ENCODE measurements around the gene ATP13A3. TPM values are rescaled to one million over a fixed set of nuclear protein-coding genes. Genes with fewer than 3 reads are reported as not detected.
A peak's percentile ranks its signal among the peaks of the same experiment; 100 is the strongest.

ATP13A3 gene
- total and polyA plus RNA-seq, 2 experiments from 2014 or later = 20.0 to 202 TPM

- Mint-ChIP-seq H3K4me3 (peak within 1 kb of the TSS; percentile 68), H3K9me3 (no peaks in the 10 kb centered on the region), H3K36me3 (ENCODE audit: low read depth) (no peaks in the 10 kb centered on the region), H3K27me3 (ENCODE audit: insufficient read depth, low read depth, poor library complexity) (peaks cover 24% of the 10 kb centered on the region), H3K27ac (peak within 1 kb of the TSS; percentile 66; the same call in 1 of the 2 replicates), H3K4me1 (peaks cover 34% of the 10 kb centered on the region)
- 0 out of 2 replicates have a peak within 1 kb of the TSS, but pooled peaks have one; percentile 7 for H3K4me3 ChIP-seq
- H3K9me2 ChIP-seq (ENCODE audit: insufficient read depth) = no peaks in the 10 kb centered on the region
- H3K27ac ChIP-seq (ENCODE audit: low read depth) = no peak within 1 kb of the TSS
- no peaks in the 10 kb centered on the region for H3F3A ChIP-seq (replicated peaks; ENCODE audit: low read depth)
- no peaks in the 10 kb centered on the region for H3K79me2 ChIP-seq (replicated peaks; ENCODE audit: insufficient read depth)
- H3K27me3 ChIP-seq (ENCODE audit: insufficient read depth) = no peaks in the 10 kb centered on the region
- peak within 1 kb of the TSS; percentile 47; the same call in 1 of the 2 replicates for H2AFZ ChIP-seq
- peak; percentile 81 for ATAC-seq
- H3K4me2 ChIP-seq = 0 out of 2 replicates have a peak within 1 kb of the TSS, but pooled peaks have one; percentile 17
- TF ChIP-seq JUNB (IDR thresholded peaks at IDR 0.05; ENCODE audit: unreplicated experiment) (no peak), CTCF (conservative IDR thresholded peaks at IDR 0.05; ENCODE audit: low read depth in 2 of 2) (peak in 1 of 2 experiments; percentile 38; a peak in 2 of 4 replicates)
- no peaks in the 10 kb centered on the region for H3K36me3 ChIP-seq (ENCODE audit: insufficient read depth)
- no peaks in the 10 kb centered on the region for H4K20me1 ChIP-seq (replicated peaks; ENCODE audit: insufficient read depth)
- DNase-seq (ENCODE audit: low spot score) = peak; percentile 56
- H3K4me1 ChIP-seq (ENCODE audit: insufficient read depth) = peaks cover 15% of the 10 kb centered on the region; the same call in 1 of the 2 replicates
Observed at GRCh38 chr3:194369522-194370279, 117.1 kb downstream of the ATP13A3 start, which contains the start of gene LRRC15. TSS of gene LRRC15 (minus strand) at chr3:194369743. CDS start at chr3:194361043, 8,700 bp downstream.

- ATAC-seq (no peak), DNase-seq (ENCODE audit: low spot score) (no peak)
- peaks cover 29% of the 10 kb centered on the region for H3K4me1 Mint-ChIP-seq
- Histone ChIP-seq H3K36me3 (ENCODE audit: insufficient read depth) (no peaks in the 10 kb centered on the region), H3K4me2 (no peak overlapping the region), H2AFZ (no peak overlapping the region), H3F3A (replicated peaks; ENCODE audit: low read depth) (no peaks in the 10 kb centered on the region), H3K27me3 (ENCODE audit: insufficient read depth) (no peaks in the 10 kb centered on the region), H3K4me1 (ENCODE audit: insufficient read depth) (0 out of 2 replicates have a peak, but pooled peaks cover 15% of the 10 kb centered on the region), H3K27ac (ENCODE audit: low read depth) (no peak overlapping the region), H3K4me3 (no peak overlapping the region), H3K9me2 (ENCODE audit: insufficient read depth) (no peaks in the 10 kb centered on the region), H4K20me1 (replicated peaks; ENCODE audit: insufficient read depth) (no peaks in the 10 kb centered on the region), H3K79me2 (replicated peaks; ENCODE audit: insufficient read depth) (no peaks in the 10 kb centered on the region)
- H3K9me3 Mint-ChIP-seq = no peaks in the 10 kb centered on the region
- no peak overlapping the region for H3K27ac Mint-ChIP-seq
- no peaks in the 10 kb centered on the region for H3K36me3 Mint-ChIP-seq (ENCODE audit: low read depth)
- peaks cover 24% of the 10 kb centered on the region for H3K27me3 Mint-ChIP-seq (ENCODE audit: insufficient read depth, low read depth, poor library complexity)
- no peak overlapping the region for H3K4me3 Mint-ChIP-seq
- no peak for TF ChIP-seq EZH2phosphoT487 (IDR thresholded peaks at IDR 0.05; ENCODE audit: unreplicated experiment)
- TF ChIP-seq NANOG (IDR thresholded peaks at IDR 0.05; ENCODE audit: borderline replicate concordance) = no peak
- TF ChIP-seq, protein P1, sequence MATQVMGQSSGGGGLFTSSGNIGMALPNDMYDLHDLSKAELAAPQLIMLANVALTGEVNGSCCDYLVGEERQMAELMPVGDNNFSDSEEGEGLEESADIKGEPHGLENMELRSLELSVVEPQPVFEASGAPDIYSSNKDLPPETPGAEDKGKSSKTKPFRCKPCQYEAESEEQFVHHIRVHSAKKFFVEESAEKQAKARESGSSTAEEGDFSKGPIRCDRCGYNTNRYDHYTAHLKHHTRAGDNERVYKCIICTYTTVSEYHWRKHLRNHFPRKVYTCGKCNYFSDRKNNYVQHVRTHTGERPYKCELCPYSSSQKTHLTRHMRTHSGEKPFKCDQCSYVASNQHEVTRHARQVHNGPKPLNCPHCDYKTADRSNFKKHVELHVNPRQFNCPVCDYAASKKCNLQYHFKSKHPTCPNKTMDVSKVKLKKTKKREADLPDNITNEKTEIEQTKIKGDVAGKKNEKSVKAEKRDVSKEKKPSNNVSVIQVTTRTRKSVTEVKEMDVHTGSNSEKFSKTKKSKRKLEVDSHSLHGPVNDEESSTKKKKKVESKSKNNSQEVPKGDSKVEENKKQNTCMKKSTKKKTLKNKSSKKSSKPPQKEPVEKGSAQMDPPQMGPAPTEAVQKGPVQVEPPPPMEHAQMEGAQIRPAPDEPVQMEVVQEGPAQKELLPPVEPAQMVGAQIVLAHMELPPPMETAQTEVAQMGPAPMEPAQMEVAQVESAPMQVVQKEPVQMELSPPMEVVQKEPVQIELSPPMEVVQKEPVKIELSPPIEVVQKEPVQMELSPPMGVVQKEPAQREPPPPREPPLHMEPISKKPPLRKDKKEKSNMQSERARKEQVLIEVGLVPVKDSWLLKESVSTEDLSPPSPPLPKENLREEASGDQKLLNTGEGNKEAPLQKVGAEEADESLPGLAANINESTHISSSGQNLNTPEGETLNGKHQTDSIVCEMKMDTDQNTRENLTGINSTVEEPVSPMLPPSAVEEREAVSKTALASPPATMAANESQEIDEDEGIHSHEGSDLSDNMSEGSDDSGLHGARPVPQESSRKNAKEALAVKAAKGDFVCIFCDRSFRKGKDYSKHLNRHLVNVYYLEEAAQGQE (IDR thresholded peaks at IDR 0.05; ENCODE audit: unreplicated experiment) = no peak
- no peak for TF ChIP-seq ZNF114 (CRISPR knock-in tag; IDR thresholded peaks at IDR 0.05)
- no peak for TF ChIP-seq CREB1 (CRISPR knock-in tag; IDR thresholded peaks at IDR 0.05; ENCODE audit: low read depth)
- TF ChIP-seq EZH2 (IDR thresholded peaks at IDR 0.05; ENCODE audit: low read depth, unreplicated experiment) = no peak
- TF ChIP-seq CTCF (conservative IDR thresholded peaks at IDR 0.05; ENCODE audit: low read depth in 2 of 2) = no peak
Observed at GRCh38 chr3:194368918-194369317, 117.9 kb downstream of the ATP13A3 start.
